GM06990 (cell line): ENCODE measurements around the gene PLTP.

Source experiments
- DNase-seq: peaks from one replicate; pipeline ENCODE4 v3.0.0-alpha.2; 2011; ENCODE audit not compliant: insufficient read length; ENCODE audit errors: extremely low read depth
- H3K27me3 ChIP-seq: replicated peaks from 2 replicates; pipeline ENCODE4 v1.6.0; 2011; ENCODE audit warnings: low read length; ENCODE audit not compliant: control insufficient read depth, insufficient read depth
- H3K36me3 ChIP-seq: 2 replicates; pipeline ENCODE4 v1.5.1; 2011; ENCODE audit warnings: low read length; ENCODE audit not compliant: control insufficient read depth, insufficient read depth
- H3K4me3 ChIP-seq: replicated peaks from 2 replicates; pipeline ENCODE4 v1.5.1; 2011; ENCODE audit warnings: low read depth, mild to moderate bottlenecking, control low read depth, low read length
- TF ChIP-seq, protein P1 (sequence below): IDR thresholded peaks from 2 replicates; pipeline ENCODE4 v1.5.1; 2011; ENCODE audit warnings: low read length, control low read depth, mild to moderate bottlenecking, inconsistent platforms; ENCODE audit not compliant: insufficient read depth, poor library complexity, severe bottlenecking

Gene PLTP

GRCh38 chr20:45887346-45887715 is 24.6 kb downstream of the PLTP start, which contains the start of gene SPATA25:
SPATA25 (minus strand) TSS chr20:45887622; CDS start chr20:45887590, 32 bp downstream.
- TF ChIP-seq, protein P1, sequence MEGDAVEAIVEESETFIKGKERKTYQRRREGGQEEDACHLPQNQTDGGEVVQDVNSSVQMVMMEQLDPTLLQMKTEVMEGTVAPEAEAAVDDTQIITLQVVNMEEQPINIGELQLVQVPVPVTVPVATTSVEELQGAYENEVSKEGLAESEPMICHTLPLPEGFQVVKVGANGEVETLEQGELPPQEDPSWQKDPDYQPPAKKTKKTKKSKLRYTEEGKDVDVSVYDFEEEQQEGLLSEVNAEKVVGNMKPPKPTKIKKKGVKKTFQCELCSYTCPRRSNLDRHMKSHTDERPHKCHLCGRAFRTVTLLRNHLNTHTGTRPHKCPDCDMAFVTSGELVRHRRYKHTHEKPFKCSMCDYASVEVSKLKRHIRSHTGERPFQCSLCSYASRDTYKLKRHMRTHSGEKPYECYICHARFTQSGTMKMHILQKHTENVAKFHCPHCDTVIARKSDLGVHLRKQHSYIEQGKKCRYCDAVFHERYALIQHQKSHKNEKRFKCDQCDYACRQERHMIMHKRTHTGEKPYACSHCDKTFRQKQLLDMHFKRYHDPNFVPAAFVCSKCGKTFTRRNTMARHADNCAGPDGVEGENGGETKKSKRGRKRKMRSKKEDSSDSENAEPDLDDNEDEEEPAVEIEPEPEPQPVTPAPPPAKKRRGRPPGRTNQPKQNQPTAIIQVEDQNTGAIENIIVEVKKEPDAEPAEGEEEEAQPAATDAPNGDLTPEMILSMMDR, result no peak
- peaks cover 18% of the 10 kb centered on the region for H3K36me3 ChIP-seq
- H3K4me3 ChIP-seq, result no peak within 1 kb of the TSS
- H3K27me3 ChIP-seq, result no peaks in the 10 kb centered on the region
- no peak for DNase-seq

DNA sequence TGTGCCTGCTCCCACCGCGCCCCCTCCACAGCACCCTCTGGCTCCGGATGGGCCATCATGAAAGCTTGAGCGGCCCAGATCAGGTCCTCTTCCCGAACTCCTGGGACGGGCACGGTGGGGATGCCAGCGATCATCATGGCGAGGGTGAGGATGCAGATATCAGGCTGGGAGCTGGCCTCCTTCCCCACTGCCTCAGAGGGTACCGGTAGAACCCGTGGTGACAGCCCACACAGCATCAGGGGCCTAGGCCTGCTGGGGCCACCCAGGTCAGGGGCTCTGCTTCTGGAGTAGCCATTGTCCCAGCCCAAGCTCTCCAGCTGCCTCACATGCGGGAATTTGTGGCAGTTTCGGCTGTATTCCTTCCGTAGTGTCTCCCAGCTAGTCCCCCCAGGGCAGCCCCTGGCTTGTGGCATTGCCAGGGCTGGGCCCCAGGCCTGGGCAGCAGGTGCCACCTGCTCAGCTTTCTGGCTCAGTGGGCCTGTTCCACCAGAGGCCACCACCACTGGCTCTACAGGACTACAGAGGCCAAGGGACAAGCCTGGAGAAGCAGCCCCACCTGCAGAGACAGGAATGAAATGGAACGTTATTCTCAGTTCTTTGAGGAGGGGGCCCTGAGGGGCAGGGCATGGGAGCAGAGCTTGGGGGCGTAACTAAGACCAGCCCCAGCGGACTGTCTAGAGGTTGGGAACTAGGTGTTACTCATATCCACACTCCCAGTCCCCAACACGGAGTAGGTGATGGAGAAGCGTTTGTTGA is 25.2 kb downstream of the PLTP start:
- Histone ChIP-seq H3K4me3 (no peak overlapping the region), H3K36me3 (peaks cover 18% of the 10 kb centered on the region), H3K27me3 (no peaks in the 10 kb centered on the region)
- DNase-seq, result no peak
- TF ChIP-seq, protein P1, result no peak

DNA sequence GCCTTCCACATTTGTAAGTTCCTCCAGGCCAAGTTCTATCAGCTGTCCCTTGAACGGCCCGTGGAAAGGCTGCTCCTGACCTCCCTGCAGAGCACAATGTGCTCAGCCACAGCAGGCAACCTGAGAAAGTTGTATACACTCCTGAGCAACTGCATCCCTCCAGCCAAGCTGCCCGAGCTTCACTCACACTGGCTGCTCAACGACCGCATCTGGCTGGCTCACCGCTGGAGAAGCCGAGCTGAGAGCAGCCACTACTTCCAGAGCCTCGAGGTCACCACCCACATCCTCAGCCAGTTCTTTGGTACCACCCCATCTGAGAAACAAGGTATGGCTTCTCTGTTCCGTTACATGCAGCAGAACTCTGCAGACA is 28.9 kb downstream of the PLTP start:
- Histone ChIP-seq H3K27me3 (no peaks in the 10 kb centered on the region), H3K4me3 (no peak overlapping the region), H3K36me3 (peaks cover 21% of the 10 kb centered on the region)
- DNase-seq, result no peak
- TF ChIP-seq, protein P1, result no peak

DNA sequence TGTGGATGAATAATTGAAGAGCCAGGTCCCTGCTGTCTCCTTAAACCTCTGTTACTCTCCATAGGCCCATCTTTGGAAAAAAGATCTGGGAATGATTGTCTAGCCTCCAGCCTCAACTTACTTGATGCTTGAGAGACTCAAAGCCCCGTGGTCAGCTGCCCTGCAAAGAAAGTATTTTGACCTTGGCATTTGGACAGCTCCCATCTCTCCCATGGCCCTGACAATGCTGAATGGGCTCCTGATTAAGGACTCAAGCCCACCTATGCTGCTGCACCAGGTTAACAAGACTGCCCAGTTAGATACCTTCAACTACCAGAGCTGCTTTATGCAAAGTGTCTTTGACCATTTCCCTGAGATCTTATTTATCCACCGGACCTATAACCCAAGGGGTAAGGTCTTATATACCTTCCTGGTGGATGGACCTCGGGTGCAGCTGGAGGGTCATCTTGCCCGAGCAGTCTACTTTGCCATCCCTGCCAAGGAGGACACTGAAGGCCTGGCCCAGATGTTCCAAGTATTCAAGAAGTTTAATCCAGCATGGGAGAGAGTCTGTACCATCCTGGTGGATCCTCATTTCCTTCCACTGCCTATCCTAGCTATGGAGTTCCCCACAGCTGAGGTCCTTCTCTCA is 29.4 kb downstream of the PLTP start:
- Histone ChIP-seq H3K27me3 (no peaks in the 10 kb centered on the region), H3K36me3 (peaks cover 25% of the 10 kb centered on the region), H3K4me3 (no peak overlapping the region)
- TF ChIP-seq, protein P1, result no peak
- DNase-seq, result no peak

- TF ChIP-seq, protein P1, result no peak
- Histone ChIP-seq H3K4me3 (peak within 1 kb of the TSS; percentile 92), H3K27me3 (no peaks in the 10 kb centered on the region), H3K36me3 (peaks cover 18% of the 10 kb centered on the region)
- peak; percentile 95 for DNase-seq
Measured at GRCh38 chr20:45880988-45881788, 30.8 kb downstream of the PLTP start, which contains the start of gene ZSWIM1. ZSWIM1 (plus strand) TSS chr20:45881227; CDS start chr20:45882593, 1,366 bp downstream.
